NCI-H748 treated with DMSO at 0.1 percent for 48 hours (cell line): Measurements from ENCODE around the gene CYB561D1.

Experiments
- DNase-seq: peaks from one replicate; lab custom pipeline; 2025; lab: John Stamatoyannopoulos, UW

CYB561D1 gene

GRCh38 chr1:109500941-109501381, 7.1 kb downstream of the CYB561D1 start:
- no peak for DNase-seq

- DNase-seq, result no peak
Observed at GRCh38 chr1:109501644-109502363, 7.9 kb downstream of the CYB561D1 start.

GRCh38 chr1:109502364-109502851, 8.5 kb downstream of the CYB561D1 start:
- no peak for DNase-seq

- DNase-seq, result no peak
Observed at GRCh38 chr1:109503935-109504334, 10.0 kb downstream of the CYB561D1 start.

- no peak for DNase-seq
Observed at GRCh38 chr1:109504974-109505373, 11.1 kb downstream of the CYB561D1 start.

GRCh38 chr1:109508001-109508872, 14.3 kb downstream of the CYB561D1 start:
- DNase-seq, result no peak

GRCh38 chr1:109508873-109509175, 14.9 kb downstream of the CYB561D1 start:
- DNase-seq, result no peak

GRCh38 chr1:109509176-109510134, 15.6 kb downstream of the CYB561D1 start, which contains the start of gene AMIGO1:
TSS of gene AMIGO1 (minus strand) at chr1:109509727. CDS start at chr1:109508912, 815 bp downstream.
- peak; percentile 42 for DNase-seq

GRCh38 chr1:109513110-109513710, 19.3 kb downstream of the CYB561D1 start:
- no peak for DNase-seq

GRCh38 chr1:109514846-109515245, 21.0 kb downstream of the CYB561D1 start:
- DNase-seq, result no peak

GRCh38 chr1:109516872-109517271, 23.0 kb downstream of the CYB561D1 start:
- DNase-seq, result no peak

- no peak for DNase-seq
Observed at GRCh38 chr1:109517337-109517736, 23.4 kb downstream of the CYB561D1 start.

- no peak for DNase-seq
Observed at GRCh38 chr1:109521002-109521951, 27.4 kb downstream of the CYB561D1 start.

GRCh38 chr1:109522026-109522425, 28.1 kb downstream of the CYB561D1 start:
- no peak for DNase-seq

GRCh38 chr1:109523706-109524105, 29.8 kb downstream of the CYB561D1 start:
- DNase-seq, result no peak

GRCh38 chr1:109527098-109527811, 33.4 kb downstream of the CYB561D1 start:
- no peak for DNase-seq

GRCh38 chr1:109527846-109528695, 34.2 kb downstream of the CYB561D1 start:
- no peak for DNase-seq

GRCh38 chr1:109528712-109529111, 34.8 kb downstream of the CYB561D1 start:
- no peak for DNase-seq
